Measurements from ENCODE around the gene HGS. TPM values are rescaled to one million over a fixed set of nuclear protein-coding genes. Genes with fewer than 3 reads are reported as not detected.
A peak's percentile ranks its signal among the peaks of the same experiment; 100 is the strongest.

The HGS gene
- total and polyA plus RNA-seq, 2 of the 13 experiments (the other 11 are each of a cell fraction or from before 2014, with no cell fraction given), result 73.3 to 78.1 TPM

- TF ChIP-seq STAT6 (CRISPR knock-in tag; IDR thresholded peaks at IDR 0.05; ENCODE audit: borderline replicate concordance) (no peak; the same call in 1 of the 2 replicates), GPN1 (CRISPR knock-in tag; IDR thresholded peaks at IDR 0.05; ENCODE audit: borderline replicate concordance) (no peak), BRD4 (CRISPR knock-in tag; IDR thresholded peaks at IDR 0.05) (peak; percentile 70), DZIP1 (CRISPR knock-in tag; IDR thresholded peaks at IDR 0.05) (peak; percentile 84; the same call in 1 of the 2 replicates), MYPOP (CRISPR knock-in tag; IDR thresholded peaks at IDR 0.05) (peak; percentile 52; the same call in 1 of the 2 replicates), ZBTB39 (CRISPR knock-in tag; IDR thresholded peaks at IDR 0.05) (no peak), NFKB2 (CRISPR knock-in tag; IDR thresholded peaks at IDR 0.05; ENCODE audit: borderline replicate concordance) (peak; percentile 80; the same call in 1 of the 2 replicates), ZNF451 (CRISPR knock-in tag; IDR thresholded peaks at IDR 0.05) (peak; percentile 11; the same call in 1 of the 2 replicates), ZFP41 (CRISPR knock-in tag; IDR thresholded peaks at IDR 0.05; ENCODE audit: borderline replicate concordance) (0 out of 2 replicates have a peak, but pooled peaks have one; percentile 48)
These were observed 28.7 kb downstream of the HGS start (continued) for GRCh38 chr17:81712468-81713003.
